Esophagus squamous epithelium (tissue), 5 donors: ENCODE results near the gene ZNF880. TPM values are rescaled to one million over a fixed set of nuclear protein-coding genes. Genes with fewer than 3 reads are reported as not detected.

Experiments
- DNase-seq: peaks from one replicate; lab custom pipeline; 2025; lab: John Stamatoyannopoulos, UW
- H3K27ac ChIP-seq, 4 donors: fragments of 200-600 bp; sonication (generic); one replicate each; pipeline ENCODE4 v1.5.1; 2016 to 2019; ENCODE audit warnings: mild to moderate bottlenecking in 1 of 4
- H3K27me3 ChIP-seq, 4 donors: fragments of 200-600 bp; sonication (generic); 1 replicate in 3 of 4; 2 replicates in 1 of 4; pipeline versions ENCODE4 v1.5.1 to v1.6.0; 2017 to 2021; ENCODE audit warnings: antibody characterized with exemption in 1 of 4
- H3K36me3 ChIP-seq, 3 donors: fragments of 200-600 bp; sonication (generic); one replicate each; pipeline ENCODE4 v1.5.1; 2016 to 2019
- H3K4me1 ChIP-seq, 3 donors: fragments of 200-600 bp; sonication (generic); one replicate each; pipeline ENCODE4 v1.5.1; 2017 to 2019
- H3K4me3 ChIP-seq, 4 donors: fragments of 200-600 bp; sonication (generic); 1 replicate in 3 of 4; 2 replicates in 1 of 4; pipeline ENCODE4 v1.5.1; 2016 to 2019; ENCODE audit warnings: mild to moderate bottlenecking in 2 of 4, moderate library complexity in 1 of 4
- H3K9me3 ChIP-seq, 3 donors: fragments of 200-600 bp; sonication (generic); one replicate each; pipeline ENCODE4 v1.5.1; 2016 to 2019
- CTCF ChIP-seq, 6 experiments: fragments of 450-650 bp in 4 of 6; fragments of 200-600 bp in 2 of 6; sonication (generic) in 2 of 6; IDR thresholded peaks; one replicate each; pipeline ENCODE4 v1.5.1; 2016 to 2019; ENCODE audit warnings: antibody characterized with exemption in 6 of 6, mild to moderate bottlenecking in 4 of 6, moderate library complexity in 4 of 6
- POLR2A ChIP-seq, 4 donors: fragments of 450-650 bp; IDR thresholded peaks; one replicate each; pipeline ENCODE4 v1.6.1; 2017; ENCODE audit warnings: antibody characterized with exemption in 4 of 4, mild to moderate bottlenecking in 4 of 4, moderate library complexity in 3 of 4
- WGBS, 2 donors: methylation state at CpG; one replicate each; pipeline ENCODE4 v1.1.5; 2018; 5-methylcytosine and 5-hydroxymethylcytosine counted together
- intact Hi-C: fragments of 100-400 bp; cut with DNase I; formaldehyde crosslinking; loops from one replicate; pipeline ENCODE4 v1.15.0; 2022
- small RNA-seq, 4 donors: library from RNA; depleted of rRNA; stranded (forward); fragments of <200 nt; gene quantifications; one replicate each; pipeline ENCODE3, GENCODE V24; 2016
- total RNA-seq, 4 donors: library from RNA; depleted of rRNA; stranded (reverse); fragments of >200 nt; gene quantifications; one replicate each; pipeline ENCODE4 v1.1.0, GENCODE V29; 2016
- donor health status: DM: yes; HTN: yes; CAD: no.

ZNF880 gene
- total RNA-seq, 4 donors from 2014 or later: 3.0 to 20.4 (median 8.0) TPM

GRCh38 chr19:52398081-52398441, 28.3 kb downstream of the ZNF880 start:
- Histone ChIP-seq H3K4me3 (peak overlapping the region; percentile 62 to 78 (median 68)), H3K36me3 (peaks cover 0 to 64% (median 5%) of the 10 kb centered on the region in 3 donors), H3K9me3 (peaks cover 0 to 46% (median 36%) of the 10 kb centered on the region in 3 donors), H3K27me3 (no peaks in the 10 kb centered on the region), H3K4me1 (peaks cover 7 to 22% (median 11%) of the 10 kb centered on the region in 3 donors), H3K27ac (peak overlapping the region; percentile 74 to 85 (median 80))
- DNase-seq: no peak
- TF ChIP-seq POLR2A (IDR thresholded peaks at IDR 0.05) (no peak), CTCF (IDR thresholded peaks at IDR 0.05) (no peak)
- WGBS, 2 donors: 2 to 19% methylated on average over 14 of the region's 14 CpGs
- intact Hi-C loops: no loop called here

- Histone ChIP-seq H3K9me3 (peaks cover 0 to 97% (median 71%) of the 10 kb centered on the region in 3 donors), H3K4me3 (peak overlapping the region in 1 of 4 donors; percentile 8), H3K27me3 (no peaks in the 10 kb centered on the region), H3K27ac (no peak overlapping the region), H3K4me1 (no peaks in the 10 kb centered on the region), H3K36me3 (peaks cover 26 to 96% (median 41%) of the 10 kb centered on the region in 3 donors)
- TF ChIP-seq POLR2A (IDR thresholded peaks at IDR 0.05) (no peak), CTCF (IDR thresholded peaks at IDR 0.05) (no peak)
- no peak for DNase-seq
- intact Hi-C loops: no loop called here
- WGBS, 2 donors: 96 to 98% methylated on average over 6 of the region's 6 CpGs
Observed at GRCh38 chr19:52410276-52410675, 40.6 kb downstream of the ZNF880 start.

- Histone ChIP-seq H3K36me3 (peaks cover 0 to 42% (median 6%) of the 10 kb centered on the region in 3 donors), H3K27ac (no peak overlapping the region), H3K4me1 (no peaks in the 10 kb centered on the region), H3K9me3 (peaks cover 0 to 100% (median 84%) of the 10 kb centered on the region in 3 donors), H3K4me3 (no peak overlapping the region), H3K27me3 (no peaks in the 10 kb centered on the region)
- no peak for DNase-seq
- intact Hi-C loops: no loop called here
- 89 to 90% methylated on average over 5 of the region's 5 CpGs for WGBS, 2 donors
- TF ChIP-seq CTCF (IDR thresholded peaks at IDR 0.05) (no peak), POLR2A (IDR thresholded peaks at IDR 0.05) (no peak)
Observed at GRCh38 chr19:52415711-52416110, 46.0 kb downstream of the ZNF880 start.

- Histone ChIP-seq H3K4me1 (no peaks in the 10 kb centered on the region), H3K9me3 (peaks cover 0 to 96% (median 47%) of the 10 kb centered on the region in 3 donors), H3K36me3 (peaks cover 0 to 4% (median 0%) of the 10 kb centered on the region in 3 donors), H3K4me3 (no peak within 1 kb of the TSS), H3K27me3 (no peaks in the 10 kb centered on the region), H3K27ac (no peak within 1 kb of the TSS)
- 68 to 74% methylated on average over 10 to 27 of the region's 27 CpGs for WGBS, 2 donors
- intact Hi-C loops: no loop called here
- no peak for DNase-seq
- TF ChIP-seq CTCF (IDR thresholded peaks at IDR 0.05): no peak
- TF ChIP-seq POLR2A (IDR thresholded peaks at IDR 0.05): no peak
Observed at GRCh38 chr19:52428937-52429336, 59.2 kb downstream of the ZNF880 start, which contains the start of gene ZNF534. Gene ZNF534 (plus strand): TSS chr19:52429148. CDS start chr19:52431475, 2,327 bp downstream.

Small RNA genes lying within 50 kb of the gene (small RNA-seq; reads per million reads assigned to genes)
- 0 reads per million in 4 donors for gene AC010332.1

Other genes starting within 250 kb of the ZNF880 start
- gene ZNF616, start 230.0 kb upstream of the ZNF880 start, total RNA-seq: 1 to 10 TPM; 2.4 to 5.1 (median 3.7) TPM
- gene ZNF836, start 198.3 kb upstream of the ZNF880 start, total RNA-seq: 1 to 10 TPM; 5.0 to 9.5 (median 7.5) TPM
- 100 to 1,000 TPM; 126 to 225 (median 152) TPM for gene PPP2R1A, start 179.9 kb upstream of the ZNF880 start, total RNA-seq
- gene ZNF766, start 100.3 kb upstream of the ZNF880 start, total RNA-seq: 1 to 10 TPM; 2.5 to 8.4 (median 3.9) TPM
- 1 to 10 TPM; 4.8 to 9.2 (median 6.8) TPM for gene ZNF480, start 72.8 kb upstream of the ZNF880 start, total RNA-seq
- gene ZNF610, start 33.7 kb upstream of the ZNF880 start, total RNA-seq: under 1 TPM in 3 of 4 donors, not detected in 1; 0.15 to 0.95 (median 0.15) TPM
- 10 to 100 TPM in 1 of 4 donors, 1 to 10 TPM in 3; 1.9 to 17.5 (median 6.3) TPM for gene ZNF528, start 27.9 kb downstream of the ZNF880 start, total RNA-seq
- gene ZNF534, start 59.2 kb downstream of the ZNF880 start, total RNA-seq: under 1 TPM in 1 of 4 donors, not detected in 3; 0.19 TPM
- 1 to 10 TPM in 1 of 4 donors, under 1 TPM in 2, not detected in 1; 0.18 to 1.5 (median 0.41) TPM for gene ZNF578, start 83.6 kb downstream of the ZNF880 start, total RNA-seq
- 10 to 100 TPM in 1 of 4 donors, 1 to 10 TPM in 3; 6.7 to 17.0 (median 7.6) TPM for gene ZNF808, start 157.7 kb downstream of the ZNF880 start, total RNA-seq
- gene ZNF701, start 200.4 kb downstream of the ZNF880 start, total RNA-seq: 10 to 100 TPM in 1 of 4 donors, 1 to 10 TPM in 3; 5.2 to 13.7 (median 5.5) TPM